GM23338 (cell line): ENCODE measurements around the gene PARL. TPM values are rescaled to one million over a fixed set of nuclear protein-coding genes. Genes with fewer than 3 reads are reported as not detected.

Experiments used
- ATAC-seq: fragments of 200-7000 bp; cut with Tn5 transposase; 3 replicates; pipeline ENCODE4 v1.9.1; 2020
- DNase-seq: peaks from one replicate; pipeline ENCODE4 v3.0.0-alpha.2; 2015; ENCODE audit warnings: low spot score
- H2AFZ ChIP-seq: fragments of 200-600 bp; sonication (generic); 2 replicates; pipeline ENCODE4 v1.8.0; 2016; ENCODE audit warnings: antibody characterized with exemption, mild to moderate bottlenecking, moderate library complexity
- H3F3A ChIP-seq: fragments of 200-600 bp; sonication (generic); replicated peaks from 2 replicates; pipeline ENCODE4 v1.8.0; 2017; ENCODE audit warnings: antibody characterized with exemption, mixed run types, low read depth
- H3K27ac ChIP-seq: fragments of 200-600 bp; sonication (generic); 2 replicates; pipeline ENCODE4 v1.6.1; 2016; ENCODE audit warnings: low read depth
- H3K27me3 ChIP-seq: fragments of 200-600 bp; sonication (generic); 2 replicates; pipeline ENCODE4 v1.8.0; 2016; ENCODE audit warnings: mild to moderate bottlenecking, mixed run types, moderate library complexity; ENCODE audit not compliant: insufficient read depth
- H3K36me3 ChIP-seq: fragments of 200-600 bp; sonication (generic); 2 replicates; pipeline ENCODE4 v1.8.0; 2016; ENCODE audit warnings: mild to moderate bottlenecking; ENCODE audit not compliant: insufficient read depth
- H3K4me1 ChIP-seq: fragments of 200-600 bp; sonication (generic); 2 replicates; pipeline ENCODE4 v1.8.0; 2016; ENCODE audit warnings: mild to moderate bottlenecking, moderate library complexity; ENCODE audit not compliant: insufficient read depth
- H3K4me2 ChIP-seq: fragments of 200-600 bp; sonication (generic); 2 replicates; pipeline ENCODE4 v1.7.1; 2017; ENCODE audit warnings: mixed run types
- H3K4me3 ChIP-seq: fragments of 200-600 bp; sonication (generic); 2 replicates; pipeline ENCODE4 v1.6.1; 2016; ENCODE audit warnings: mixed run types
- H3K79me2 ChIP-seq: fragments of 200-600 bp; sonication (generic); replicated peaks from 2 replicates; pipeline ENCODE4 v1.8.0; 2017; ENCODE audit warnings: mild to moderate bottlenecking; ENCODE audit not compliant: insufficient read depth
- H3K9me2 ChIP-seq: fragments of 200-600 bp; sonication (generic); 2 replicates; pipeline ENCODE4 v1.8.0; 2017; ENCODE audit not compliant: insufficient read depth
- H4K20me1 ChIP-seq: fragments of 200-600 bp; sonication (generic); replicated peaks from 2 replicates; pipeline ENCODE4 v1.8.0; 2017; ENCODE audit warnings: mild to moderate bottlenecking; ENCODE audit not compliant: insufficient read depth
- H3K27ac Mint-ChIP-seq: 2 replicates; pipeline ENCODE4 v1.8.0; 2020; ENCODE audit warnings: inconsistent platforms, mild to moderate bottlenecking, moderate library complexity, mixed read lengths
- H3K27me3 Mint-ChIP-seq: 3 replicates; pipeline ENCODE4 v1.8.0; 2022; ENCODE audit warnings: low read depth, mild to moderate bottlenecking, moderate library complexity, mixed read lengths, inconsistent platforms; ENCODE audit not compliant: insufficient read depth, poor library complexity
- H3K36me3 Mint-ChIP-seq: 3 replicates; pipeline ENCODE4 v1.8.0; 2021; ENCODE audit warnings: low read depth, mild to moderate bottlenecking, inconsistent platforms, moderate library complexity, mixed read lengths
- H3K4me1 Mint-ChIP-seq: 3 replicates; pipeline ENCODE4 v1.8.0; 2020; ENCODE audit warnings: mild to moderate bottlenecking, inconsistent platforms, mixed read lengths
- H3K4me3 Mint-ChIP-seq: 3 replicates; pipeline ENCODE4 v1.8.0; 2021; ENCODE audit warnings: moderate library complexity, mild to moderate bottlenecking, inconsistent platforms, mixed read lengths
- H3K9me3 Mint-ChIP-seq: 3 replicates; pipeline ENCODE4 v1.8.0; 2020; ENCODE audit warnings: moderate library complexity, mild to moderate bottlenecking, inconsistent platforms, mixed read lengths
- CREB1 ChIP-seq: fragments of 250-450 bp; sonication (Bioruptor Pico); IDR thresholded peaks from 2 replicates; pipeline ENCODE4 v1.5.0; 2020; ENCODE audit warnings: low read depth, mild to moderate bottlenecking, moderate library complexity
- EZH2 ChIP-seq: fragments of 200-600 bp; sonication (generic); IDR thresholded peaks from one replicate; pipeline ENCODE4 v1.8.0; 2017; ENCODE audit warnings: antibody characterized with exemption, mild to moderate bottlenecking, low read depth; ENCODE audit not compliant: unreplicated experiment
- EZH2phosphoT487 ChIP-seq: fragments of 200-600 bp; sonication (generic); IDR thresholded peaks from one replicate; pipeline ENCODE4 v1.8.1; 2018; ENCODE audit warnings: antibody characterized with exemption; ENCODE audit not compliant: unreplicated experiment
- JUNB ChIP-seq: IDR thresholded peaks from one replicate; pipeline ENCODE4 v1.6.1; 2016; ENCODE audit warnings: antibody characterized with exemption; ENCODE audit not compliant: unreplicated experiment
- NANOG ChIP-seq: IDR thresholded peaks from 2 replicates; pipeline ENCODE4 v1.6.1; 2016; ENCODE audit warnings: antibody characterized with exemption, borderline replicate concordance
- POLR2AphosphoS5 ChIP-seq: IDR thresholded peaks from 2 replicates; pipeline ENCODE4 v1.6.1; 2016; ENCODE audit warnings: antibody characterized with exemption, low read depth
- STAT1 ChIP-seq: IDR thresholded peaks from one replicate; pipeline ENCODE4 v1.6.1; 2016; ENCODE audit warnings: antibody characterized with exemption; ENCODE audit not compliant: unreplicated experiment
- ZNF114 ChIP-seq: fragments of 250-450 bp; sonication (Bioruptor Pico); IDR thresholded peaks from 2 replicates; pipeline ENCODE4 v1.5.0; 2020; ENCODE audit warnings: mild to moderate bottlenecking, moderate library complexity
- ZNF331 ChIP-seq: fragments of 250-450 bp; sonication (Bioruptor Pico); IDR thresholded peaks from 2 replicates; pipeline ENCODE4 v1.5.0; 2020; ENCODE audit warnings: low read depth, mild to moderate bottlenecking, moderate library complexity
- polyA plus RNA-seq: library from polyadenylated mRNA; unstranded; fragments of >200 nt; fragmentation: Nextera tagmentation; extraction: Ambion mirVana; gene quantifications from 2 replicates; pipeline ENCODE4 v1.2.1, GENCODE V29; 2016
- total RNA-seq: library from RNA; depleted of rRNA; stranded (reverse); fragments of >200 nt; shearing (Covaris generic); gene quantifications from 2 replicates; pipeline ENCODE4 v1.2.3, GENCODE V29; 2014
- TF ChIP-seq, protein P1 (sequence below): fragments of 250-450 bp; sonication (Bioruptor Pico); IDR thresholded peaks from 2 replicates; pipeline ENCODE4 v1.5.0; 2020; ENCODE audit warnings: mild to moderate bottlenecking, moderate library complexity
- TF ChIP-seq, protein P2 (sequence below), 2 experiments: fragments of 200-600 bp in 1 of 2; sonication (generic) in 1 of 2; conservative IDR thresholded peaks; 2 replicates each; pipeline versions ENCODE4 v1.5.1 to v1.6.1; 2016 to 2017; ENCODE audit warnings: antibody characterized with exemption in 2 of 2, low read depth in 2 of 2, mild to moderate bottlenecking in 2 of 2, moderate library complexity in 1 of 2
- TF ChIP-seq, protein P3 (sequence below): IDR thresholded peaks from one replicate; pipeline ENCODE4 v1.6.1; 2018; ENCODE audit warnings: antibody characterized with exemption; ENCODE audit not compliant: unreplicated experiment
- TF ChIP-seq, protein P4 (sequence below): IDR thresholded peaks from 2 replicates; pipeline ENCODE4 v1.6.1; 2016; ENCODE audit warnings: antibody characterized with exemption

Gene PARL
- total and polyA plus RNA-seq, 2 experiments from 2014 or later, result 67.5 to 78.7 TPM

DNA sequence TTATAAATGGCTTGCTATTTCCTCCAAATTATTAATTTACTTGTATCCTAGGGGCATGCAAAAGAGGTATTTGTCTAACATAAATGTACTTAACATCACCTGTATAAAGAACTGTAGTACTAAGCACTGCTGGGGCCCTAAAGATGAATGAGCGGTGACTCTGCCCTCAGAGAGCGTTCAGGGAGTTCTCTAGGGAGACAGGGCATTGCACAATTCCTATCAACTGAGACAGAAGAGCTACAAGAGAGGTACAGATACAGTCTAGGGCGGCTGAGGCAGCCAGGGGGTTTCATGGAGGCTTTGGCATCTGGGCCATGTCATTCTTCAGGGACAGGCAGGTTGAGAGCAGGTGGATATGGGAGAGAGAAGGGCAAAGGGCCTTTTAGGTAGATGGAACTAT lies 39.9 kb upstream of the PARL start:
- no peak for TF ChIP-seq EZH2phosphoT487
- no peak for TF ChIP-seq NANOG
- TF ChIP-seq, protein P1, sequence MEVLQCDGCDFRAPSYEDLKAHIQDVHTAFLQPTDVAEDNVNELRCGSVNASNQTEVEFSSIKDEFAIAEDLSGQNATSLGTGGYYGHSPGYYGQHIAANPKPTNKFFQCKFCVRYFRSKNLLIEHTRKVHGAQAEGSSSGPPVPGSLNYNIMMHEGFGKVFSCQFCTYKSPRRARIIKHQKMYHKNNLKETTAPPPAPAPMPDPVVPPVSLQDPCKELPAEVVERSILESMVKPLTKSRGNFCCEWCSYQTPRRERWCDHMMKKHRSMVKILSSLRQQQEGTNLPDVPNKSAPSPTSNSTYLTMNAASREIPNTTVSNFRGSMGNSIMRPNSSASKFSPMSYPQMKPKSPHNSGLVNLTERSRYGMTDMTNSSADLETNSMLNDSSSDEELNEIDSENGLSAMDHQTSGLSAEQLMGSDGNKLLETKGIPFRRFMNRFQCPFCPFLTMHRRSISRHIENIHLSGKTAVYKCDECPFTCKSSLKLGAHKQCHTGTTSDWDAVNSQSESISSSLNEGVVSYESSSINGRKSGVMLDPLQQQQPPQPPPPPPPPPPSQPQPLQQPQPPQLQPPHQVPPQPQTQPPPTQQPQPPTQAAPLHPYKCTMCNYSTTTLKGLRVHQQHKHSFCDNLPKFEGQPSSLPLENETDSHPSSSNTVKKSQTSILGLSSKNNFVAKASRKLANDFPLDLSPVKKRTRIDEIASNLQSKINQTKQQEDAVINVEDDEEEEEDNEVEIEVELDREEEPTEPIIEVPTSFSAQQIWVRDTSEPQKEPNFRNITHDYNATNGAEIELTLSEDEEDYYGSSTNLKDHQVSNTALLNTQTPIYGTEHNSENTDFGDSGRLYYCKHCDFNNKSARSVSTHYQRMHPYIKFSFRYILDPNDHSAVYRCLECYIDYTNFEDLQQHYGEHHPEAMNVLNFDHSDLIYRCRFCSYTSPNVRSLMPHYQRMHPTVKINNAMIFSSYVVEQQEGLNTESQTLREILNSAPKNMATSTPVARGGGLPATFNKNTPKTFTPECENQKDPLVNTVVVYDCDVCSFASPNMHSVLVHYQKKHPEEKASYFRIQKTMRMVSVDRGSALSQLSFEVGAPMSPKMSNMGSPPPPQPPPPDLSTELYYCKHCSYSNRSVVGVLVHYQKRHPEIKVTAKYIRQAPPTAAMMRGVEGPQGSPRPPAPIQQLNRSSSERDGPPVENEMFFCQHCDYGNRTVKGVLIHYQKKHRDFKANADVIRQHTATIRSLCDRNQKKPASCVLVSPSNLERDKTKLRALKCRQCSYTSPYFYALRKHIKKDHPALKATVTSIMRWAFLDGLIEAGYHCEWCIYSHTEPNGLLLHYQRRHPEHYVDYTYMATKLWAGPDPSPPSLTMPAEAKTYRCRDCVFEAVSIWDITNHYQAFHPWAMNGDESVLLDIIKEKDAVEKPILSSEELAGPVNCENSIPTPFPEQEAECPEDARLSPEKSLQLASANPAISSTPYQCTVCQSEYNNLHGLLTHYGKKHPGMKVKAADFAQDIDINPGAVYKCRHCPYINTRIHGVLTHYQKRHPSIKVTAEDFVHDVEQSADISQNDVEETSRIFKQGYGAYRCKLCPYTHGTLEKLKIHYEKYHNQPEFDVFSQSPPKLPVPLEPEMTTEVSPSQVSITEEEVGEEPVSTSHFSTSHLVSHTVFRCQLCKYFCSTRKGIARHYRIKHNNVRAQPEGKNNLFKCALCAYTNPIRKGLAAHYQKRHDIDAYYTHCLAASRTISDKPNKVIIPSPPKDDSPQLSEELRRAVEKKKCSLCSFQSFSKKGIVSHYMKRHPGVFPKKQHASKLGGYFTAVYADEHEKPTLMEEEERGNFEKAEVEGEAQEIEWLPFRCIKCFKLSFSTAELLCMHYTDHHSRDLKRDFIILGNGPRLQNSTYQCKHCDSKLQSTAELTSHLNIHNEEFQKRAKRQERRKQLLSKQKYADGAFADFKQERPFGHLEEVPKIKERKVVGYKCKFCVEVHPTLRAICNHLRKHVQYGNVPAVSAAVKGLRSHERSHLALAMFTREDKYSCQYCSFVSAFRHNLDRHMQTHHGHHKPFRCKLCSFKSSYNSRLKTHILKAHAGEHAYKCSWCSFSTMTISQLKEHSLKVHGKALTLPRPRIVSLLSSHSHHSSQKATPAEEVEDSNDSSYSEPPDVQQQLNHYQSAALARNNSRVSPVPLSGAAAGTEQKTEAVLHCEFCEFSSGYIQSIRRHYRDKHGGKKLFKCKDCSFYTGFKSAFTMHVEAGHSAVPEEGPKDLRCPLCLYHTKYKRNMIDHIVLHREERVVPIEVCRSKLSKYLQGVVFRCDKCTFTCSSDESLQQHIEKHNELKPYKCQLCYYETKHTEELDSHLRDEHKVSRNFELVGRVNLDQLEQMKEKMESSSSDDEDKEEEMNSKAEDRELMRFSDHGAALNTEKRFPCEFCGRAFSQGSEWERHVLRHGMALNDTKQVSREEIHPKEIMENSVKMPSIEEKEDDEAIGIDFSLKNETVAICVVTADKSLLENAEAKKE (CRISPR knock-in tag), result no peak
- no peak for TF ChIP-seq POLR2AphosphoS5
- TF ChIP-seq EZH2, result no peak
- TF ChIP-seq CREB1 (CRISPR knock-in tag), result no peak
- TF ChIP-seq, protein P2, sequence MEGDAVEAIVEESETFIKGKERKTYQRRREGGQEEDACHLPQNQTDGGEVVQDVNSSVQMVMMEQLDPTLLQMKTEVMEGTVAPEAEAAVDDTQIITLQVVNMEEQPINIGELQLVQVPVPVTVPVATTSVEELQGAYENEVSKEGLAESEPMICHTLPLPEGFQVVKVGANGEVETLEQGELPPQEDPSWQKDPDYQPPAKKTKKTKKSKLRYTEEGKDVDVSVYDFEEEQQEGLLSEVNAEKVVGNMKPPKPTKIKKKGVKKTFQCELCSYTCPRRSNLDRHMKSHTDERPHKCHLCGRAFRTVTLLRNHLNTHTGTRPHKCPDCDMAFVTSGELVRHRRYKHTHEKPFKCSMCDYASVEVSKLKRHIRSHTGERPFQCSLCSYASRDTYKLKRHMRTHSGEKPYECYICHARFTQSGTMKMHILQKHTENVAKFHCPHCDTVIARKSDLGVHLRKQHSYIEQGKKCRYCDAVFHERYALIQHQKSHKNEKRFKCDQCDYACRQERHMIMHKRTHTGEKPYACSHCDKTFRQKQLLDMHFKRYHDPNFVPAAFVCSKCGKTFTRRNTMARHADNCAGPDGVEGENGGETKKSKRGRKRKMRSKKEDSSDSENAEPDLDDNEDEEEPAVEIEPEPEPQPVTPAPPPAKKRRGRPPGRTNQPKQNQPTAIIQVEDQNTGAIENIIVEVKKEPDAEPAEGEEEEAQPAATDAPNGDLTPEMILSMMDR (conservative IDR thresholded peaks at IDR 0.05; ENCODE audit: low read depth in 2 of 2), result no peak
- no peak for TF ChIP-seq ZNF331 (CRISPR knock-in tag)
- TF ChIP-seq STAT1, result no peak
- TF ChIP-seq, protein P3, sequence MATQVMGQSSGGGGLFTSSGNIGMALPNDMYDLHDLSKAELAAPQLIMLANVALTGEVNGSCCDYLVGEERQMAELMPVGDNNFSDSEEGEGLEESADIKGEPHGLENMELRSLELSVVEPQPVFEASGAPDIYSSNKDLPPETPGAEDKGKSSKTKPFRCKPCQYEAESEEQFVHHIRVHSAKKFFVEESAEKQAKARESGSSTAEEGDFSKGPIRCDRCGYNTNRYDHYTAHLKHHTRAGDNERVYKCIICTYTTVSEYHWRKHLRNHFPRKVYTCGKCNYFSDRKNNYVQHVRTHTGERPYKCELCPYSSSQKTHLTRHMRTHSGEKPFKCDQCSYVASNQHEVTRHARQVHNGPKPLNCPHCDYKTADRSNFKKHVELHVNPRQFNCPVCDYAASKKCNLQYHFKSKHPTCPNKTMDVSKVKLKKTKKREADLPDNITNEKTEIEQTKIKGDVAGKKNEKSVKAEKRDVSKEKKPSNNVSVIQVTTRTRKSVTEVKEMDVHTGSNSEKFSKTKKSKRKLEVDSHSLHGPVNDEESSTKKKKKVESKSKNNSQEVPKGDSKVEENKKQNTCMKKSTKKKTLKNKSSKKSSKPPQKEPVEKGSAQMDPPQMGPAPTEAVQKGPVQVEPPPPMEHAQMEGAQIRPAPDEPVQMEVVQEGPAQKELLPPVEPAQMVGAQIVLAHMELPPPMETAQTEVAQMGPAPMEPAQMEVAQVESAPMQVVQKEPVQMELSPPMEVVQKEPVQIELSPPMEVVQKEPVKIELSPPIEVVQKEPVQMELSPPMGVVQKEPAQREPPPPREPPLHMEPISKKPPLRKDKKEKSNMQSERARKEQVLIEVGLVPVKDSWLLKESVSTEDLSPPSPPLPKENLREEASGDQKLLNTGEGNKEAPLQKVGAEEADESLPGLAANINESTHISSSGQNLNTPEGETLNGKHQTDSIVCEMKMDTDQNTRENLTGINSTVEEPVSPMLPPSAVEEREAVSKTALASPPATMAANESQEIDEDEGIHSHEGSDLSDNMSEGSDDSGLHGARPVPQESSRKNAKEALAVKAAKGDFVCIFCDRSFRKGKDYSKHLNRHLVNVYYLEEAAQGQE, result no peak
- no peak for TF ChIP-seq ZNF114 (CRISPR knock-in tag)
- TF ChIP-seq, protein P4, sequence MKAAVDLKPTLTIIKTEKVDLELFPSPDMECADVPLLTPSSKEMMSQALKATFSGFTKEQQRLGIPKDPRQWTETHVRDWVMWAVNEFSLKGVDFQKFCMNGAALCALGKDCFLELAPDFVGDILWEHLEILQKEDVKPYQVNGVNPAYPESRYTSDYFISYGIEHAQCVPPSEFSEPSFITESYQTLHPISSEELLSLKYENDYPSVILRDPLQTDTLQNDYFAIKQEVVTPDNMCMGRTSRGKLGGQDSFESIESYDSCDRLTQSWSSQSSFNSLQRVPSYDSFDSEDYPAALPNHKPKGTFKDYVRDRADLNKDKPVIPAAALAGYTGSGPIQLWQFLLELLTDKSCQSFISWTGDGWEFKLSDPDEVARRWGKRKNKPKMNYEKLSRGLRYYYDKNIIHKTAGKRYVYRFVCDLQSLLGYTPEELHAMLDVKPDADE, result no peak
- no peak for TF ChIP-seq JUNB
- Mint-ChIP-seq H3K9me3 (no peaks in the 10 kb centered on the region), H3K36me3 (peaks cover 38% of the 10 kb centered on the region), H3K27ac (no peak overlapping the region), H3K4me1 (no peaks in the 10 kb centered on the region), H3K4me3 (no peak overlapping the region), H3K27me3 (peaks cover 4% of the 10 kb centered on the region)
- Histone ChIP-seq H3F3A (no peaks in the 10 kb centered on the region), H4K20me1 (peaks cover 5% of the 10 kb centered on the region; the same call in 1 of the 2 replicates), H3K36me3 (peaks cover 9% of the 10 kb centered on the region; the same call in 1 of the 2 replicates), H3K4me2 (no peak overlapping the region), H2AFZ (no peak overlapping the region), H3K4me1 (no peaks in the 10 kb centered on the region), H3K9me2 (no peaks in the 10 kb centered on the region), H3K27me3 (no peaks in the 10 kb centered on the region), H3K27ac (no peak overlapping the region), H3K79me2 (no peaks in the 10 kb centered on the region), H3K4me3 (no peak overlapping the region)
- DNase-seq, result no peak
- ATAC-seq, result no peak
